ENCODE data around the gene CPNE4. TPM values are rescaled to one million over a fixed set of nuclear protein-coding genes. Genes with fewer than 3 reads are reported as not detected.

Gene CPNE4
- total RNA-seq, 1 experiment from 2014 or later, result 1.9 TPM

DNA sequence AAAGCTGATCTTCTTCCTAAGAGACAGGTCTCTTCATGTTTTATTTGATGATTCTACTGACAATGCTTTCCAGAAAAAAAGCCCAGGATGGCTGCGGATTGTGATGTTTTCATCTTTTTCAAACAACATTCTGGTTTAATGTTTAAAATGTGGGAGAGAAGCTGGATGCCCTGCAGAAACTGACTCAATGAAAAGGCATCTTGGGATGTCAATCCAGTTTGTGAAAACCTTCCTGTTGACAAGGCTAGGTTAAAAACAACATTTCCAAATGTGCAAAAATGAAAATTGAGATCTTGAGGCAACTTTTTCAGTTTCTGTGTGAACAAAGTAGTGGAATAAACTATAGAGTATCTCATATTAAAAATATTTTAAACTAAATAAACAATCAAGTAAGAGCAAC, 376.0 kb downstream of the CPNE4 start:
- Histone ChIP-seq H3K79me1 (ENCODE audit: insufficient read depth, low read depth, low read length, poor library complexity, severe bottlenecking) (no peaks in the 10 kb centered on the region), H2BK15ac (ENCODE audit: low read depth, low read length) (no peak overlapping the region), H3K23ac (ENCODE audit: insufficient read length, low read depth, low read length) (no peak overlapping the region), H3K27me3 (ENCODE audit: insufficient read depth, low read length) (no peaks in the 10 kb centered on the region), H4K91ac (ENCODE audit: insufficient read length, low read depth, low read length) (no peak overlapping the region), H2BK120ac (ENCODE audit: low read depth, low read length, poor library complexity, severe bottlenecking) (no peak overlapping the region), H3K4me2 (ENCODE audit: insufficient read depth, insufficient read length, low read length) (no peak overlapping the region), H4K20me1 (ENCODE audit: control insufficient read depth, insufficient read depth, insufficient read length) (no peaks in the 10 kb centered on the region), H3K4me1 (ENCODE audit: insufficient read depth, low read length) (no peaks in the 10 kb centered on the region), H3K23me2 (ENCODE audit: insufficient read length, low read depth, low read length, poor library complexity, severe bottlenecking) (no peaks in the 10 kb centered on the region), H4K8ac (replicated peaks; ENCODE audit: insufficient read length, low read depth, low read length) (no peak overlapping the region), H3K56ac (ENCODE audit: insufficient read length, low read depth, low read length) (no peak overlapping the region), H2AFZ (ENCODE audit: low read length) (no peak overlapping the region), H4K5ac (ENCODE audit: insufficient read length, low read depth, low read length) (no peak overlapping the region), H3K27ac (ENCODE audit: insufficient read length, low read depth, low read length) (no peak overlapping the region), H3K79me2 (ENCODE audit: insufficient read depth, low read length) (no peaks in the 10 kb centered on the region), H3K14ac (ENCODE audit: insufficient read depth, low read length) (no peak overlapping the region), H3T11ph (ENCODE audit: low read length) (no peak overlapping the region), H2BK5ac (ENCODE audit: insufficient read length, low read length) (no peak overlapping the region), H2BK12ac (ENCODE audit: insufficient read length, low read depth, low read length) (no peak overlapping the region), H3K4ac (ENCODE audit: low read depth, low read length) (no peak overlapping the region), H3K9me3 (ENCODE audit: control insufficient read depth, low read depth, low read length) (no peaks in the 10 kb centered on the region), H2AK5ac (ENCODE audit: insufficient read length, low read length) (no peak overlapping the region), H3K9ac (ENCODE audit: extremely low read depth, insufficient read length, low read length) (no peak overlapping the region), H2BK20ac (ENCODE audit: low read depth, low read length, poor library complexity, severe bottlenecking) (no peak overlapping the region), H3K18ac (ENCODE audit: insufficient read length, low read depth, low read length) (no peak overlapping the region)
- H3K27ac Mint-ChIP-seq, result no peak overlapping the region
- H3K27me3 Mint-ChIP-seq (ENCODE audit: low read depth), result no peaks in the 10 kb centered on the region
- H3K4me3 Mint-ChIP-seq, result no peak overlapping the region
- WGBS (ENCODE audit: extremely low coverage, insufficient read length, low lambda C conversion rate), result no CpG with 5 or more reads among the region's 1 CpG
- TF ChIP-seq, protein P1, sequence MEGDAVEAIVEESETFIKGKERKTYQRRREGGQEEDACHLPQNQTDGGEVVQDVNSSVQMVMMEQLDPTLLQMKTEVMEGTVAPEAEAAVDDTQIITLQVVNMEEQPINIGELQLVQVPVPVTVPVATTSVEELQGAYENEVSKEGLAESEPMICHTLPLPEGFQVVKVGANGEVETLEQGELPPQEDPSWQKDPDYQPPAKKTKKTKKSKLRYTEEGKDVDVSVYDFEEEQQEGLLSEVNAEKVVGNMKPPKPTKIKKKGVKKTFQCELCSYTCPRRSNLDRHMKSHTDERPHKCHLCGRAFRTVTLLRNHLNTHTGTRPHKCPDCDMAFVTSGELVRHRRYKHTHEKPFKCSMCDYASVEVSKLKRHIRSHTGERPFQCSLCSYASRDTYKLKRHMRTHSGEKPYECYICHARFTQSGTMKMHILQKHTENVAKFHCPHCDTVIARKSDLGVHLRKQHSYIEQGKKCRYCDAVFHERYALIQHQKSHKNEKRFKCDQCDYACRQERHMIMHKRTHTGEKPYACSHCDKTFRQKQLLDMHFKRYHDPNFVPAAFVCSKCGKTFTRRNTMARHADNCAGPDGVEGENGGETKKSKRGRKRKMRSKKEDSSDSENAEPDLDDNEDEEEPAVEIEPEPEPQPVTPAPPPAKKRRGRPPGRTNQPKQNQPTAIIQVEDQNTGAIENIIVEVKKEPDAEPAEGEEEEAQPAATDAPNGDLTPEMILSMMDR (conservative IDR thresholded peaks at IDR 0.05), result no peak
- H3K4me1 Mint-ChIP-seq, result no peaks in the 10 kb centered on the region
- peaks cover 4 to 10% of the 10 kb centered on the region in 2 experiments; a peak in 4 of 5 replicates for H3K9me3 Mint-ChIP-seq
- H3K36me3 Mint-ChIP-seq (ENCODE audit: insufficient read depth in 1 of 3, low read depth in 3 of 3), result peaks cover 0 to 7% (median 2%) of the 10 kb centered on the region in 3 experiments; a peak in 4 of 7 replicates
- DNase-seq, result no peak
